GM06990 (cell line): ENCODE data around the gene BATF3.

Experiments
- DNase-seq: peaks from one replicate; pipeline ENCODE4 v3.0.0-alpha.2; 2011; ENCODE audit not compliant: insufficient read length; ENCODE audit errors: extremely low read depth
- H3K27me3 ChIP-seq: replicated peaks from 2 replicates; pipeline ENCODE4 v1.6.0; 2011; ENCODE audit warnings: low read length; ENCODE audit not compliant: control insufficient read depth, insufficient read depth
- H3K36me3 ChIP-seq: 2 replicates; pipeline ENCODE4 v1.5.1; 2011; ENCODE audit warnings: low read length; ENCODE audit not compliant: control insufficient read depth, insufficient read depth
- H3K4me3 ChIP-seq: replicated peaks from 2 replicates; pipeline ENCODE4 v1.5.1; 2011; ENCODE audit warnings: low read depth, mild to moderate bottlenecking, control low read depth, low read length
- TF ChIP-seq, protein P1 (sequence below): IDR thresholded peaks from 2 replicates; pipeline ENCODE4 v1.5.1; 2011; ENCODE audit warnings: low read length, control low read depth, mild to moderate bottlenecking, inconsistent platforms; ENCODE audit not compliant: insufficient read depth, poor library complexity, severe bottlenecking

The BATF3 gene

DNA sequence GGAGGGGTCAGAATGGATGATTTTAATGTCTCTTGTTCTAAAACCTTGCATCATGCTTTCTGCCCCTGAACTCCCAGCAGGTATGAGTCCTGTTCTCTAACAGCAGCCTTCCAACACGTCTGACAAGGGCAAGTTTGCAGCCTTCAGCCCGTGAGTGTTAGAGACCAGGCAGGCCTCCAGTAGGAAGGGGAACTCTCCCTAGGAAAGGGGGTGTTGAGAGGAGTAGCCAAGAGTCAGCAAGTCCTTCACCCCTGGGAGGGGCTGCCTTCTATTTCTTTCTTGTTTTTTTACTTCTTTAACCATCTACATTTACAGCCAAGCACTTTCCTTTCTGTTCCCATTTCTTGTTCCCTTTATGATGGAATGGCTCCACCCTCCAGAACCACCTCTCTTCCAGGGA, 14.2 kb downstream of the BATF3 start:
- H3K4me3 ChIP-seq = no peak overlapping the region
- DNase-seq = no peak
- no peaks in the 10 kb centered on the region for H3K27me3 ChIP-seq
- H3K36me3 ChIP-seq = no peaks in the 10 kb centered on the region; the same call in 1 of the 2 replicates
- TF ChIP-seq, protein P1, sequence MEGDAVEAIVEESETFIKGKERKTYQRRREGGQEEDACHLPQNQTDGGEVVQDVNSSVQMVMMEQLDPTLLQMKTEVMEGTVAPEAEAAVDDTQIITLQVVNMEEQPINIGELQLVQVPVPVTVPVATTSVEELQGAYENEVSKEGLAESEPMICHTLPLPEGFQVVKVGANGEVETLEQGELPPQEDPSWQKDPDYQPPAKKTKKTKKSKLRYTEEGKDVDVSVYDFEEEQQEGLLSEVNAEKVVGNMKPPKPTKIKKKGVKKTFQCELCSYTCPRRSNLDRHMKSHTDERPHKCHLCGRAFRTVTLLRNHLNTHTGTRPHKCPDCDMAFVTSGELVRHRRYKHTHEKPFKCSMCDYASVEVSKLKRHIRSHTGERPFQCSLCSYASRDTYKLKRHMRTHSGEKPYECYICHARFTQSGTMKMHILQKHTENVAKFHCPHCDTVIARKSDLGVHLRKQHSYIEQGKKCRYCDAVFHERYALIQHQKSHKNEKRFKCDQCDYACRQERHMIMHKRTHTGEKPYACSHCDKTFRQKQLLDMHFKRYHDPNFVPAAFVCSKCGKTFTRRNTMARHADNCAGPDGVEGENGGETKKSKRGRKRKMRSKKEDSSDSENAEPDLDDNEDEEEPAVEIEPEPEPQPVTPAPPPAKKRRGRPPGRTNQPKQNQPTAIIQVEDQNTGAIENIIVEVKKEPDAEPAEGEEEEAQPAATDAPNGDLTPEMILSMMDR = no peak

DNA sequence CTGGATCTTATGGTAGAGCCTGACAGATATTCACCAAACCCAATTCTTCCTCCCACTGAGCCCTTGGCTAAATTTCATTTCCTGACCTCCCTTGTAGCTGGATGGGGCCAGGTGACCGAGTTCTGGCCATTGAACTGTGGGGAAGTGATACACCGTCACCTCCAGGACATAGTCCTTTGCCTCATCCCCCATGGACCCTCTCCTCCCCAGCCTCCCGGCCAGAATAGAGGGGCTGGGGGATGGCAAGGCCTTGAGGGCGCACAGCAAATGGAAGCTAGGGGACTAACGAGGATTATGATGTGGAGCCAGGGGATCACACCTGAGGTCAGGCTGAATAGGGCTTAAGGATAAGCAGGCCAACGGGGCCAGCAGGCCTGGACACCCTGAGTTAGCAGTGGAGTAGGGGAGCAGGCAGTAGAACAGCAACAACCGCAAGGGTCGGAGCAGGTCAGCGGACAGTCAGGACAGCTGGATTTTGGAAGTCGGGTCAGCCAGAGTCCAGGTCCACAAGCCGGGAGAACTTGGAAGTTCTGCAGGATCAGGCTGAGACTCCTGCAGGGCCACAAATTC, 15.0 kb downstream of the BATF3 start:
- TF ChIP-seq, protein P1 = no peak
- no peaks in the 10 kb centered on the region for H3K27me3 ChIP-seq
- DNase-seq = no peak
- no peak overlapping the region for H3K4me3 ChIP-seq
- H3K36me3 ChIP-seq = no peaks in the 10 kb centered on the region; the same call in 1 of the 2 replicates

DNA sequence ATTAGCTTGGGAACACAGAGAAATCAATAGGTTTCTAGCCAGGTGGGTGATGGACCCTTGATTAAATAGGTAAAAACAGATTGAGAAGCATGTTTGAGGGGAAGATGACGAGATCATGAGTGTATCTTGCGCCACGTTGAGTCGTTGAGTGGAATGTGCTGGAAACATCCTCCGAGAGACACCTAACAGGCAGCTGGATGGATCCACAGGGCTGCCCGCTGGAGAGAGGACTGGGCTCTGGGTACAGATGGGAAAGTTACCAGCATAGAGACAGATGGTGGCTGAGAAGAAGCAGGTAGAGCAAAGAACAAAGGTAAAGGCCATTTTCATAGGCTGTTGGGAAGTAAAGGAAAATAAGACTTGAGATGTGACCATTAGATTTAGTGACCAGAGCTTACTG, 15.6 kb downstream of the BATF3 start:
- no peak overlapping the region for H3K4me3 ChIP-seq
- H3K27me3 ChIP-seq = no peaks in the 10 kb centered on the region
- no peak for DNase-seq
- TF ChIP-seq, protein P1 = no peak
- H3K36me3 ChIP-seq = no peaks in the 10 kb centered on the region; the same call in 1 of the 2 replicates

DNA sequence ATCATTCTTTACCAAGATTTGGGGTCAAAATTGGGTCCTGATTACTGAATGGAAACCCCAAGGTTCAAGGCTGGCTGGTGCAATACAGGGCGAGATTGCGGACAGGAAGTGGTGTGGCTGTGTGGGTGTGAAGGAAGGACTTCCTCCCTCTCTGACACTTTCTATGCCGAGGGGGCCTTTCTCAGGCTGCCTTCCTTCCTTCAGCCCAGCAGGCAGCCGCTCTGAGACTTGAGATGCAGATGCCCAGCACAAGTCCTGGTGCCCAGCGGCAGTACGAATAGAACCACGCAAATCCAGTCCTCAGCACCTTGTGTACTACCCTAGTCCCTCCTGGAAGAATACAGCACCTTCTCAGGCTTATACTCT, 16.3 kb downstream of the BATF3 start:
- TF ChIP-seq, protein P1 = no peak
- peak; percentile 84 for DNase-seq
- no peaks in the 10 kb centered on the region; the same call in 1 of the 2 replicates for H3K36me3 ChIP-seq
- H3K4me3 ChIP-seq = peak overlapping the region; percentile 1
- H3K27me3 ChIP-seq = no peaks in the 10 kb centered on the region

DNA sequence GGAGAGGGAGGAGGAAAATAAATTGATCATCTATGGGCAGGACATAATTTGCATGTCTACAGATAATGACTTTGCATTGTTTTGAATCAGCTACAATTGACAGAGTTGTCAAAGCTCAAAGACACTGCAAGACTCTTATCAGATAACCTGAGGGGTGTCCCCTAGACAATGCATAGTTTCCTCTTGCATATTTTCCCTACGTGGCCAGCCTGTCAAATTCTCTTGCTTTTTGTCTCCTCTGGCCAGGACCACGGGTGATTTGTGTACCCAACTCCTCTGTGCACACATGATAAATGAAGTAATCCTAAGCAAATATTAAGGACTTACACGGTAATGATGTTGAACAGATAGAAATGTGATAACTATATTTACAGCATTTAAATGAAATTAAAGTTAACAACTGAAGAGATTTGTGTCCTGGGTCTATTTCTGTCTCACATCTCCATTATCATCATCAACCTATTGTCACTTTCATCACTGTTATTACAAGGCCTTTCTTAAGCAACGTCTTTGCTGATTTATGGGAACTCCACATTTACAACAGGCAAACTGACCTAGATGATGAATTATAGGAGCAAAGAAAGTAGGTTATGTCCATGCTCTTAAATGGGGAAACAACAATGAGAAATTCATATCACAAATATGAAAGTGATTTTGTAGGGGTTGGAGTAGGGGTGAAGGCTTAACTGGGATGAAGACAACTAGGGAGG, 18.8 kb downstream of the BATF3 start:
- TF ChIP-seq, protein P1 = no peak
- Histone ChIP-seq H3K36me3 (no peaks in the 10 kb centered on the region), H3K4me3 (no peak overlapping the region), H3K27me3 (no peaks in the 10 kb centered on the region)
- DNase-seq = no peak
